MM.1S (cell line): ENCODE measurements around the gene YIF1A.

Experiments
- CTCF ChIP-seq: fragments of 300-600 bp; sonication (generic); IDR thresholded peaks from 2 replicates; pipeline ENCODE4 v1.5.1; 2016; ENCODE audit warnings: antibody characterized with exemption, low read length, mixed read lengths
- EZH2 ChIP-seq: fragments of 300-600 bp; sonication (generic); optimal IDR thresholded peaks from 2 replicates; pipeline ENCODE3; 2017; ENCODE audit warnings: low read depth, mild to moderate bottlenecking, antibody characterized with exemption, low read length, mixed read lengths
- EZH2phosphoT487 ChIP-seq: fragments of 300-600 bp; sonication (generic); IDR thresholded peaks from 2 replicates; pipeline ENCODE4 v1.6.1; 2018; ENCODE audit warnings: antibody characterized with exemption, low read length

- TF ChIP-seq CTCF (no peak), EZH2phosphoT487 (no peak), EZH2 (no peak)
These were observed 29.0 kb downstream of the YIF1A start for GRCh38 chr11:66259956-66260355.
